GM12892 (cell line): ENCODE results near the gene GATA2.

Source experiments
- POLR2A ChIP-seq: IDR thresholded peaks from 2 replicates; pipeline ENCODE4 v1.6.1; 2011; ENCODE audit warnings: low read depth, low read length, control low read depth
- POLR2AphosphoS5 ChIP-seq: IDR thresholded peaks from 2 replicates; pipeline ENCODE4 v1.6.1; 2011; ENCODE audit warnings: low read depth, low read length, control low read depth
- TAF1 ChIP-seq: IDR thresholded peaks from 2 replicates; pipeline ENCODE4 v1.6.1; 2011; ENCODE audit warnings: low read depth, mild to moderate bottlenecking, control low read depth, low read length, borderline replicate concordance

DNA sequence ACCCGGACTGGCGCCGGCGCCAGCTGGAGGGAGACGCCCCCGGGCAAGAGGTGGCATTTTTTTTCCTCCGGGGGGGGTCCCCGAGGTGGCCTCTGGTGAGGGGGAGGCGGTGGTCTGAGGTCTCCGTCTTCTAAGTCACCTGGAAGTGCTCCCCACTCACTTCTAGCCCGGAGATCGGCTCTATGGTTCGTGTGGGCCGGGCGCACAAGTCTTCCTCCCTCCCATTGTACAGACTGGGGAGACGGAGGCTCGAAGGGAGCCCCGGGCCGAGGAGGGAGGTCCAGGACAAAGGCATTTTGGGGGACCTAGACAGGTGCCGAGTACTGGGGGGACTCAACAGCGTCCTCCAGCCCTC, 4.4 kb downstream of the GATA2 start:
- no peak for TF ChIP-seq POLR2A
- TF ChIP-seq TAF1 = no peak
- no peak for TF ChIP-seq POLR2AphosphoS5
